ENCODE data around the gene CNTN4. TPM values are rescaled to one million over a fixed set of nuclear protein-coding genes. Genes with fewer than 3 reads are reported as not detected.

CNTN4 gene
- polyA plus RNA-seq, 1 donor (not counting 4 experiments of a cell fraction or from before 2014, with no cell fraction given), result not detected

DNA sequence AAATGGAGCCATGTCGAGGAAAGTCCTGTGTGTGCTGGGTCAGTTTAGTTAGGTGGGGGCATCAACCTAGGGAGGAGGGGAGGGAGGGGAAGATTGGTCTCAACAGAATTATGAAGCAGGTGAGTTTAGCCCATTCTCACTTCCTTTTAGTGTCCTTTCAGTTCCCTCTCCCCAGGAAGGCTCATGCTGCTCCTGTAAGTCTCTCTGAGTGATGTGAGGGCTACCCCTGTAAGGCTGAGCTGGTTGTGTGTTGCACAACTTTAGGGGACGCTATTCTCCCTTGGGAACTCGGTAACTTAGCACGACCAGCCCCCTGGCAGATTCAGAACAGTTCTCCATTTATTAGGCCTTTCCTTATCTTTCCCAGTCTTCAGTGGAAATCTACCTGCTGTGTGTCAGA lies 990.4 kb downstream of the CNTN4 start:
- TF ChIP-seq, protein P1, sequence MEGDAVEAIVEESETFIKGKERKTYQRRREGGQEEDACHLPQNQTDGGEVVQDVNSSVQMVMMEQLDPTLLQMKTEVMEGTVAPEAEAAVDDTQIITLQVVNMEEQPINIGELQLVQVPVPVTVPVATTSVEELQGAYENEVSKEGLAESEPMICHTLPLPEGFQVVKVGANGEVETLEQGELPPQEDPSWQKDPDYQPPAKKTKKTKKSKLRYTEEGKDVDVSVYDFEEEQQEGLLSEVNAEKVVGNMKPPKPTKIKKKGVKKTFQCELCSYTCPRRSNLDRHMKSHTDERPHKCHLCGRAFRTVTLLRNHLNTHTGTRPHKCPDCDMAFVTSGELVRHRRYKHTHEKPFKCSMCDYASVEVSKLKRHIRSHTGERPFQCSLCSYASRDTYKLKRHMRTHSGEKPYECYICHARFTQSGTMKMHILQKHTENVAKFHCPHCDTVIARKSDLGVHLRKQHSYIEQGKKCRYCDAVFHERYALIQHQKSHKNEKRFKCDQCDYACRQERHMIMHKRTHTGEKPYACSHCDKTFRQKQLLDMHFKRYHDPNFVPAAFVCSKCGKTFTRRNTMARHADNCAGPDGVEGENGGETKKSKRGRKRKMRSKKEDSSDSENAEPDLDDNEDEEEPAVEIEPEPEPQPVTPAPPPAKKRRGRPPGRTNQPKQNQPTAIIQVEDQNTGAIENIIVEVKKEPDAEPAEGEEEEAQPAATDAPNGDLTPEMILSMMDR (optimal IDR thresholded peaks at IDR 0.05 in 1 of 3, IDR thresholded peaks at IDR 0.05 in 1 of 3, conservative IDR thresholded peaks at IDR 0.05 in 1 of 3; ENCODE audit: extremely low read depth in 1 of 3, insufficient read depth in 2 of 3, low read length in 3 of 3), result no peak
- no peak for TF ChIP-seq EZH2 (IDR thresholded peaks at IDR 0.05; ENCODE audit: low read length)
- dilution Hi-C loops (cut with MboI; ENCODE audit: extremely low pct_ligation_motif_present, low sequenced_read_pairs), result no loop called here
- Histone ChIP-seq H3K4me3 (ENCODE audit: control insufficient read depth in 2 of 3, extremely low read depth in 1 of 3, insufficient read depth in 2 of 3, low read depth in 1 of 3, low read length in 3 of 3) (no peak overlapping the region), H3K36me3 (ENCODE audit: control insufficient read depth in 2 of 2, extremely low read depth in 1 of 2, insufficient read depth in 2 of 2, low read length in 2 of 2) (no peaks in the 10 kb centered on the region), H3K9me3 (ENCODE audit: control insufficient read depth, low read depth, low read length) (no peaks in the 10 kb centered on the region), H3K4me2 (ENCODE audit: control insufficient read depth, extremely low read depth, insufficient read depth, low read depth, low read length) (no peak overlapping the region), H3K27ac (ENCODE audit: control insufficient read depth, insufficient read depth, low read length) (no peak overlapping the region), H3K4me1 (ENCODE audit: control insufficient read depth, extremely low read depth, insufficient read depth, low read length) (no peaks in the 10 kb centered on the region), H3K79me2 (ENCODE audit: control insufficient read depth, insufficient read depth, low read length) (no peaks in the 10 kb centered on the region), H3K27me3 (ENCODE audit: control insufficient read depth, extremely low read depth, insufficient read depth, low read length) (no peaks in the 10 kb centered on the region), H3K9me1 (ENCODE audit: control insufficient read depth, extremely low read depth, insufficient read depth, low read length) (no peaks in the 10 kb centered on the region), H2AFZ (ENCODE audit: control insufficient read depth, low read length) (no peak overlapping the region), H3K9ac (ENCODE audit: control insufficient read depth, extremely low read depth, insufficient read depth, low read length) (no peak overlapping the region), H4K20me1 (ENCODE audit: control insufficient read depth, extremely low read depth, insufficient read depth, low read length) (no peaks in the 10 kb centered on the region)
- DNase-seq (ENCODE audit: low read depth, low spot score), result no peak
- no peak for FAIRE-seq

DNA sequence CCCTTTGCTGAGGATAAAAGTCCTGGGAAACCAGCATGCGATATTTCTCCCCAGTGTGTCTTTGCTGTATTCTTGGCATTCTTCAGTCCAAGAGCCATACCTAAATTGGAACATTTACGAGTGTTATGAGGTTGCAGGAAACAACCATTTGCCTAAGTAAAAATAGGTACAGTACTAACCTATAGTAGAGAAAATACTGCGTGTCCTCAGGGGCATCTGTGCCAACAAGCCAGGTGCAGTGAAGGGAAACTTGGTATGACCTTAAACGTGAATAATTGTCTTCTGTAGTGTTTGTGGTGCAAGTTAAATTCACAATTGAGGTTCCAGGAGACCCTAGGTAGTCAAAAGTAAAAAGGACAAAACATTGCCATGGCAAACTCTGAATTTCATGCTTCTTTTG lies 999.3 kb downstream of the CNTN4 start:
- no peaks in the 10 kb centered on the region for H3K9me3 ChIP-seq (ENCODE audit: control insufficient read depth, low read depth, low read length)
- no peak overlapping the region for H3K4me3 ChIP-seq (ENCODE audit: control insufficient read depth in 2 of 3, extremely low read depth in 1 of 3, insufficient read depth in 2 of 3, low read depth in 1 of 3, low read length in 3 of 3)
- dilution Hi-C loops (cut with MboI; ENCODE audit: extremely low pct_ligation_motif_present, low sequenced_read_pairs), result no loop called here
- no peaks in the 10 kb centered on the region for H3K79me2 ChIP-seq (ENCODE audit: control insufficient read depth, insufficient read depth, low read length)
- H3K9ac ChIP-seq (ENCODE audit: control insufficient read depth, extremely low read depth, insufficient read depth, low read length), result no peak overlapping the region
- H3K9me1 ChIP-seq (ENCODE audit: control insufficient read depth, extremely low read depth, insufficient read depth, low read length), result no peaks in the 10 kb centered on the region
- H3K36me3 ChIP-seq (ENCODE audit: control insufficient read depth in 2 of 2, extremely low read depth in 1 of 2, insufficient read depth in 2 of 2, low read length in 2 of 2), result no peaks in the 10 kb centered on the region
- no peaks in the 10 kb centered on the region for H4K20me1 ChIP-seq (ENCODE audit: control insufficient read depth, extremely low read depth, insufficient read depth, low read length)
- DNase-seq (ENCODE audit: low read depth, low spot score), result no peak
- H2AFZ ChIP-seq (ENCODE audit: control insufficient read depth, low read length), result no peak overlapping the region
- no peaks in the 10 kb centered on the region for H3K4me1 ChIP-seq (ENCODE audit: control insufficient read depth, extremely low read depth, insufficient read depth, low read length)
- no peak overlapping the region for H3K27ac ChIP-seq (ENCODE audit: control insufficient read depth, insufficient read depth, low read length)
- no peaks in the 10 kb centered on the region for H3K27me3 ChIP-seq (ENCODE audit: control insufficient read depth, extremely low read depth, insufficient read depth, low read length)
- H3K4me2 ChIP-seq (ENCODE audit: control insufficient read depth, extremely low read depth, insufficient read depth, low read depth, low read length), result no peak overlapping the region
- no peak for FAIRE-seq
- TF ChIP-seq, protein P1 (optimal IDR thresholded peaks at IDR 0.05 in 1 of 3, IDR thresholded peaks at IDR 0.05 in 1 of 3, conservative IDR thresholded peaks at IDR 0.05 in 1 of 3; ENCODE audit: extremely low read depth in 1 of 3, insufficient read depth in 2 of 3, low read length in 3 of 3), result no peak
- TF ChIP-seq EZH2 (IDR thresholded peaks at IDR 0.05; ENCODE audit: low read length), result no peak

All from keratinocyte (primary cell).